ENCODE results near the gene GRK5.
"Not testable (repeated sequence)": the region's sequence is repeated elsewhere in the genome, so short reads cannot be mapped to it uniquely, and the experiment has no call there.

Gene GRK5

DNA sequence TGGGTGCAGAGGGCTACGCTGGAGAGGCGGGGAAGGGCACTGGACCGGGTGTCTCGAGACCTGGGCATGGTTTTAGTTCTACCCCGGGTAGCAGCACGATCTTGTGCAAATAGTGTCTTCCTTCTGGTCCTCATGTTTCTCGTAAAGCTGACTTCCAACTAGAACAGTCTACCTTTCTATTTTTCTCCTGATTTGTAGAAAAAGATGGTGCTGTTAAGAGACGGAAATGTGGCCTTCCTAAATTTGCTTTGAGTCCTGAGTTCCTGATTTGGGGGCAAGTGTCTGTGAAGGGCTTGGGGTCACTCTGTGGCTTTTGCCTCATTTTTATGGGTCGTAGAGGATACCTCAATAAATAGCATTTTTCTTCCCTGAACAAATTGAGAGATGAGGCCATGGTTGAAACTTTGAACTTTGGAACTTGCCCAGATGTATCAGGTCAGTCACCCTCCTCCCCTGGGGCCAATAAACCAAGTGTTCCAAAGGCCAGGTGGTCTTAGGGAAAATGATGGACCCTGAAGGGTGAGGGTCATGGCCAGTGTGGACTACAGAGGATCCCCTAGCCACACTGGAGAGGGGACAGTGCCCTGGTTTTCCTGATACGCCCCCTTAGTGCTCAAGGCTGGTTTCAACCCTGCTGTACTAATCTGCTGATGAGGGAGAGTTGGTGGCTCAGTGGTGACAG lies 45.2 kb downstream of the GRK5 start:
- no peak for DNase-seq

DNA sequence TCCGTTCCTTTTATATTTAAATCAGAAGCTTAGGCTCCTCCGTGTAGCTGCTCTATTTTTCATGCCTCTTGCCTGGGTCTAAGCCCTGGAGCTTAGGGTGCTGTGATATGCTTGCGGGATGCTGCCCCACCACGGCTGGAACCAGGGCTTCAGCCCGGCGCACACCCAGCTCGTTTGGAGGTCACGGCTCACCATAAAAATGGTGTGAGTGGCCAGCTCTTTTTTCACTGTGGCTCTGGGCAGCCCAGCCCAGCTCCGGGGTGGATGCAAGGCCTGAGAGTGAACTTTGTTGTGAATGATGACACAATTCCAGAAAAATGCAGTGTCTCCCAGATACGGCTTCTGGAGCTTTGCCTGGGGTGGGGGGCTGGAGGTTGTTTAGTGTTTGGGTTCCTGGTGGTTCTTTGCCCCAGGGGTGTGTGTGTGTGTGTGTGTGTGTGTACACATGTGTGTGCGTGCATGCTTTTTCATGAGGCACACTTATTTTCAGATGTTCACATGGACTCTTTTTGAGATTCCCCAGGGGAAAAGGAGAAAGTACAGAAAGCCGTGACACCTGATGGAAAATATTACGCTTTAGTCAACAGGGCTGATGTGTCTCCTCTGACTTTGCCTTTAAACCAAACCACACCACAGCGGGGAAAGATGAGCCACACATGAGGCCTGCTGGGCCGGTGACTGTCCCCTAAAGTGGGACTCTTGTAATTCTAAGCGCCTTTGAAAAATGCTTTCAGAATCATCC lies 46.2 kb downstream of the GRK5 start:
- peak; percentile 77 for DNase-seq

DNA sequence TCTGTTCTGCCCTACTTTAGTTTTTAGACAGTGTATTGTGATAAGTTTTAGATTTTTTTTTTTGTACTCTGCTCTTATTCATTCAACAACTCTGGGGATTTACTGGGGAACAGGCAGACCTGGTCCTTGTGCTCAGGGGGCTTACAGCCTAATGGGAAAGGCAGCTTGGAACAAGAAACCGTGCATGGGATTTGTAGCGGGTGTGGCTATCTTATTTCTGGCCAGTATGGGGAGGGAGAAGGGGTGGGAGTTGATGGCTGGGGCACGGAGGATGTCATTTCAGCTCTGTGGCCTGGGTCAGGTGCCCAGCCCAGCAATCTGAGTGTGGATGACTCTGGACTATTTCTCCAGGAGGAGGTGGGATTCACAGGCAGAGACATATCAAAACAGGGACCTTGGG lies 47.0 kb downstream of the GRK5 start:
- DNase-seq, result no peak

DNA sequence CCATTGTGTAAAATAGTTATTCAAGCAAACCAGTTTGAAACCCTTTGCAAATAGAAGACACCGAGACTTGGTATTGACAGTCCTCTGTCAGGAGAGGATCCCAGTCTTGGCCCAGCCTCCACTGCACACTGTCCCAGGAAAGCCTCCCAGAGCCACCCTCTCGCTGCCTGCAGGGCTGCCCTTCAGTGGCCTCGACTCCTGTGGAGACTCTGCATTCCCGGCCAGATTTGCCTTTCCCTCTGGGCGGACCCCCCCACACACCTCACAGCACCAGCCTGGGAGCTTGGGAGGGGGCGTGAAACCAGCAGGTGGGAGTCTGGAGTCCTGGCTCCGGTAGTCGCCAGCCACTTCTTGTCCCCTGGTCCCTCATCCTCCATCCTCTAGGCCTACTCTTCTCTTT lies 48.7 kb downstream of the GRK5 start:
- DNase-seq, result no peak

DNA sequence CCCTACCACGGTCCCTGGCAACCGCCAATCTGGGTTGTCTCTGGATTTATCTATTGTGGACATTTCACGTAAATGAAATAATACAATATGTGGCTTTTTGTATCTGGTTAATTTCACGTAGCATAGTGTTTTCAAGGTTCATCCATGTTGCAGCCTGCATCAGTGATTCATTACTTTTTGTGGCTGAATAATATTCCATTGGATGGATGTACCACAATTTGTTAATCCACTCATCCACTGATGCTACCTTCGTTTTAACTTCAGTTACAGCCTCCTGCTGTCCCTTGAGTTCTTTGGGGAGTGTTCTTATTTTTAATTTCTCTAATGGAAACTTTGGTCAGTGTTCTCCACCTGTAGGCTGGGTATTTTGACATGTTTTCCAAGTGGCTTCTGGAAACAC lies 49.5 kb downstream of the GRK5 start:
- DNase-seq, result no peak

DNA sequence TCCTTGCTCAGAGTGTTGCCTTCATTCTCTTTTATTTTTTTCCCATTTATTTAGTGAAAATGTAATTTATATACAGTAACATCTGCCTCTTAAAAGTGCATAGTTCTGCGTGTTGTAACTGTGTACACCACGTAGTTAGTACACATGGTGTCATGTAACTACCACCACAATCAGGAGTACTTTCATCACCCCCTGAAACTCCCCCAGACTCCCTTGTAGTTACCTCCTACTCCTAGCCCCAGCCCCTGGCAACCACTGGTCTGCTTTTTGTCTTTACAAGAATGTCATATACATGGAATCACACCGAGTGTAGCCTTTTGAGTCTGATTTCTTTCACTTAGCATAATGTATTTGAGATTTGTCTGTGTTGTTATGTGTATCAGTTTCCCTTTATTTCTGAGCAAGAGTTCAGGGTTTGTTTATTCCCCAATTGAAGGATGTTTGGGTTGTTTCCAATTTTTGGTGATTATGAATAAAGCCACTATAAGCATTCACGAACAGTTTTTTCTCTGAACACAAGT lies 50.6 kb downstream of the GRK5 start:
- DNase-seq, result no peak

DNA sequence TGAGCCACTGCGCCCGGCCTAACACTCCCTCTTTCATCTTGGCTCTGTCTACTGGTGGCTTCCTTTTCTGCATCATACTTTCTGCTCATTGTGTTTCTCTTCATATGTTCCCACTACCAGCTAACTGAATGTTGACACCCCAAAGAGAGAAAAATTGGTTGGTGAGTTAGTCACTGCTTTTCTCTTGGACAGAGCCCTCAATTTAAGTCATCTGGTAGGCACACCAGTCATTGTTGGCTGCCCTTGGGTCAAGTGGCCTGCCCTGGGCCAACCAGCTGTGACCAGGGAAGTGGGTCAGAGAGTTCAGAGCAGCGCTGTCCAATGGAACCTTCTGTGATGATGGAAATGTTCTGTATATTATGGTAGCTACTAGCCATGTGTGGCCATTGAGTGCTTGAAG lies 52.0 kb downstream of the GRK5 start:
- DNase-seq, result no peak

DNA sequence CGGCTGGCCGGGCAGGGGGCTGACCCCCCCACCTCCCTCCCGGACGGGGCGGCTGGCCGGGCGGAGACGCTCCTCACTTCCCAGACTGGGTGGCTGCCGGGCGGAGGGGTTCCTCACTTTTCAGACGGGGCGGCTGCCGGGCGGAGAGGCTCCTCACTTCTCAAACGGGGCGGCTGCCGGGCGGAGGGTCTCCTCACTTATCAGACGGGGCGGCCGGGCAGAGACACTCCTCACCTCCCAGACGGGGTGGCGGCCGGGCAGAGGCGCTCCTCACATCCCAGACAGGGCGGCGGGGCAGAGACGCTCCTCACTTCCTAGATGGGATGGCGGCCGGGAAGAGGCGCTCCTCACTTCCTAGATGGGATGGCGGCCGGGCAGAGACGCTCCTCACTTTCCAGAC lies 53.6 kb downstream of the GRK5 start:
- DNase-seq, result not testable (repeated sequence)

DNA sequence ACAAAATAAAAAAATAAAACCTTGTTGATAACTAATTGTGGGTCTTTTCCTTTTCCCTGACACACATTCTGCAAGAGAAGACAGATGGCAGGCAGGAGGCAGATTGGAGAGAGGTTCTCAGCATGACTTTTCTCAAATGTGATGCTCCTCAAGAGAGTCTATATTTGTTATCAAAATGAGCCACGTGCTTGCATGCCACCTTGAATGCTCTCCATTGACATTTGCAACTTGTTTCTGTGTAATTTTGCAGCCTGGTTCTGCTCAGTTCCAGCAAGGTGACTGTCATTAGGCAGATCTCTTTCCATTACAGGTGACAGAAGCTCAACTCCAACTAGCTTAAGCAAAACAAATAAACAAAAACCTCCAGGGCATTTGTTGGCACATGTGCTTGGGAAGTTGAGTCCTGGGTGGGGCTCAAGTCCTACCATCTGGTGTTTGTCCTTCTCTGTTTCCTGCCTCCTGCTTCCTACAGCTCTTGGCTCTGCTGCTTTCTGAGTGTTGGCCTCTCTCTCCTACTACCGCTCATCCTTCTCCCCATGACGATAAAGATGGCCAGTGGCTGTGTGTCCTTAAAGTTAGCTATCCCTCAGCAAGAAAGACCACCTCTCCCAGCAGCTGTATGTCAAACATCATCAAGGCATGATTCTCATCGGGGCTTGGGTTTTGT lies 56.7 kb downstream of the GRK5 start:
- no peak for DNase-seq

DNA sequence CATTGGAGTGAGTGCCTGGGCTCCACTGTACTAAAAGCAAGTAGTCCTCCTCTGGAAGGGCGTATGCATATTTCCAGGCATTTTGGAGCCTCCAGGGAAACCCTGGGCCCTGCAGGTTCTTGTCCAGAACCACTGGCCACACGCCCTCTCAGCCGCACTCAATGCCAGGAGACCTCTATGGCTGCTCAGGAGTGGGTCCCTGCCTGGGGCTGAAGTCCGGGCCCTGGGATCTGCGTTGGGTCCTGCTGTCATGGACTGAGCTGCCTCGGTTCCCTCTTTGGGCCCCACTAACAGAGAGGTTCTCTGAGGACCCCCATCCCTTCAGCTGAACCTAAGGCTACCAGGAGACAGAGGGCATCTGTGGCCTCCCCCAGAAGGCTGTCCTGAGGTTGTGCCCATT lies 58.3 kb downstream of the GRK5 start:
- DNase-seq, result no peak

DNA sequence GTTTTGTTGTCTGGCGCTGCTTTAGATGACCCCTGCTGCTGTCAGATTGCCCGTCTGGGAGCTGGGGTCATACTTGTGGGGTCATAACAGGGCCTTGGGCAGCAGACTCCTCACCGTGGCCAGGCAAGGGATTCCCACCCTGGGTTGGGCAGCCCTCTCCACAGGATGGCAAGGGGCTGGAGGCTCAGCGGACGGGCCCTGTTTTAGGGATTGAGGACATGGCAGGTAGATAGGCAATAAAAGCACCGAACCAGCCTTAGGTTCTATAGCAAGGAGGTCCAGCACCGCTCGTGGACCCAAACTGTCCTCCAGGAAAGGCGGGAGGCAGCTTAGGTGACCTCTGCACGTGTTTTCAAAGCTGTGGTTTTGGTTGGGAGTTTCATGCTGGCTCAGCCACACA lies 60.0 kb downstream of the GRK5 start:
- DNase-seq, result no peak

DNA sequence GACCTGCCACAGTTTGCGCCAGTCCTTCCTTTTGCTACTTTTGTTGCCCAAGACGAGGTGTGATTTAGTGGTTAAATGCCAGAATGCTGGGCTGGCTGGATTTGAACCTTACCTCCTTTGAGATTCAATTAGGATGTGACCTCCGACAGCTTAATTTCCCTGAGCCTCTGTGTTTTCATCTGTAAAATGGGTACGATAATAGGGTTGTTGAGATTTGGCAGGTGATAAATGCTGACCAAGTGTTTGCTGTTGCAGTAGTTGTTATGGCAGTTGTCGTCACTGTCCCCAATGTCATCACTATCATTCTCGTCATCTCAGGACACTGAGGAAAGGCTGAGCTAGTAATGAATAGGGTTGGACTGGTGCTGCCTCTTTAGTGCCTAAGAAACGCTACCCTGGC lies 61.1 kb downstream of the GRK5 start:
- DNase-seq, result no peak

DNA sequence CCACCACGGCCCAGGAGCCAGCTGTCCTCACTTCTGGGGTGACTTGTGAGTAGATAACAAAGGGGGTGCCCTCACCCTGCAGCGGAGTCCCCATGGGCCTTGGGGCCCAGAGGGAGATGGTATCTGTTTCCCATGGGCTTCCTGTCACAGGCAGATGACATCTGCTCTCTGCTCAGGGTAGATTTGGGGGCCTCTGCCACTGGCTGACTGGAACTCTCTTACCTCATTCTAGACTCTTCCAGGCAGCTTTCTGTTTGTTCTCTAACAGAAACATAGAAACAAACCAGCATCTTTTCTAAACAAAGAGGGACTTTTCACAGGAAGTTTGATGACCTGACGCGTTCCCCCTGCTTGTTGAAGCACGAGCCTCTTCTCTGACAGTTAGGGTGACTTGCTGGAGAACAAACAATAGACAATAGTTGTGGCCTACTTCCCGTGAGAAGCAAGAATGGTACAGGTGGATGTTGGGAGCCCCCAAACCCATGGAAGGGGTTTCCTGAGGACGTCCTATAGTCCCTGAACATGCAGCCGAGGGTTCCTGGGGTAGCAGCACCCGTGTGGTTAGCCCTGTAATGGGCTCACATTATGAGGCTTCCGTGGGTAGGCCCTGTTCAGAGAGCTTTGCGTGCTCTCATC lies 61.6 kb downstream of the GRK5 start:
- DNase-seq, result peak; percentile 70

DNA sequence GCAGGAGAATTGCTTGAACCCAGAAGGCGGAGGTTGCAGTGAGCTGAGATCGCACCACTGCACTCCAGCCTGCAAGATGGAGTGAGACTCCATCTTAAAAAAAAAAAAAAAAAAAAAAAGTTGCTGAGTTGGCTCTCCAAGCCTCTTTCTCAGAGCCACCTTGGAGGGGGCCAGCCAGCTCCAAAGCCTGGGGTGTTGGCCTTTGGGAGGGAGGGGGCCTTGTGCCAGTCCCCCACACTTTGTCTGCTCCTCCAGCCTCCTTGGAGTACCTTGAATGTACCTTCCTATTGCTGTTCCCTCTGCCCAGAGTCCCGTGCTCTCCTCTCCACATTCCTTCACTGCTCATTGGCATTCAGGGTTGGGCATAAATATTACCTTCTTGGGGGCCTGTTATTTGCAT lies 62.4 kb downstream of the GRK5 start:
- no peak for DNase-seq

DNA sequence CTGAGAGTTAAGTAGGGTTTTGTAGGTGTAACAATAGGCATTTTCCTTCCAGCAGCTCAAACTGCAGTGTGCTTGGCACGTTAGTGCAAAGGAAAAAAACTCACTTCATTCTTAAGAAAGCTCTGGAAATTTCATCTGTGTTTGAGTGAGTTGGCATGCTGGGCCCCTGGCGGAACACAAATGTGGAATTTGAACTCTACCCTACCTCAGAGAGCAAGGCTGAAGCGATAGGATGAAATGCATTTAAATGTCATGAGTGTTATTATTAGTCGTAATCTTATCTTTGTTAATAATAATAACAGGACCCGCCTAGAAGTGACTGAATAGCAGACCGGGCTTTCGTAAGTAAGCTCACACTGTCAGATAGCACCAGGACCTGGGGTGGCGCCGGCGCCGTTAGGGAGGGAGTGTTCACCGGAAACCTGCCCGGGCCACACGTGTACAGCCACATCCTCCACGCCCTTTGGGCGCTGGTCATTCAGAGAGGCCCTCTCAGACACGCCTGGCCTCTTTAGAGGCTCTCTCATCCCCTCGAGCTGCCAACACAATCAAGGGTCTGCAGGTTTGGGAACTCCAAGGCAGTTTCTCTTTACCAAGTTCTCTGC lies 63.5 kb downstream of the GRK5 start:
- peak; percentile 69 for DNase-seq

DNA sequence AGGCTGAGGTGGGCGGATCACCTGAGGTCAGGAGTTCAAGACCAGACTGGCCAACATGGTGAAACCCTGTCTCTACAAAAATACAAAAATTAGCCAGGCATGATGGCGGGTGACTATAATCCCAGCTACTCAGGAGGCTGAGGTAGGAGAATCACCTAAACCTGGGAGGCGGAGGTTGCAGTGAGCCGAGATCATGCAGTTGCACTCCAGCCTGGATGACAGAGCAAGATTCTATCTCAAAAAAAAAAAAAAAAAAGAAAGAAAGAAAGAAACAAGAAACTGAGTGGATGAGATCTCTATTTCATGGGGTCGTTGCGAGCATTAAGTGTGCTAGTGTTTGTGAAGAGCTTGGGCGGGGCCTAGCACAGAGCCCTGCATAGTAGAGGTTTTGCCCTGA lies 65.0 kb downstream of the GRK5 start:
- DNase-seq, result not testable (repeated sequence)

DNA sequence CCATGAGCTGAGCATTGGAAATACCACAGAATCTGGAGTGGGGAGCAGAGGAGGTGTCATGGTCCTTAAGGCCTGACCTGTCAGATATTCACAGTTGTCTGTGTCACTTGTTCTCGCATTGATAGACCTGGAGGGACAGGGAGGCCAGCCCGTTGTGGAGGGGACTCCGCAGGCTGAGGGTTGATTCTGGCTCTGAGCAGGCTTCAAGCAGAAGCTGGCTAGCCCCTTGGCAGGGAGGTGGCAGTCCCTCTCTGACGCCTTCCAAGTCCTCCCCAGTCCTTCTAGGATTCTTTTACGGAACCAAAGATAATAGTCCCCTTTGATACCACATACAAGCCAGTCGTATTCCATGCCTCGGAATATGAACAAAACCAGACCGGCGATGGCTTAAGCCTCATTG lies 65.4 kb downstream of the GRK5 start:
- DNase-seq, result no peak

DNA sequence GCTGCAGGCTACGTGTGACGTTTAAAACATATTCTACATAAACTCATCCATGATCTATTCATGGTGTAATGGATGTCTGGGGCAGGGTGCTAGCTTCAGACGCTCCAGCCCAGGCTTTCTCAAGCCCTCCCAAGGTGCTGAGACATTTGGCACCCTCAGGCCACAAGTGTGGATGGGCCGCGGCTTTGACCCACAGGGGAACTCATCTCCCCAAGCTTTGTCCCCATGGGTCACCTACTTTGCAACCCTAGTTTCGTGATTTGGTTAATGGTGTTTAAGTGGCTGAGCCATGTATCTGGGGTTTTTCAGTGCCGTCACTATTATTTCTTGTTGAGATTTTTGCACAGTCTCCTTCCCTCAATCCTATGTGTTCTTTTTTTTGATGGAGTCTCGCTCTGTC lies 66.0 kb downstream of the GRK5 start:
- DNase-seq, result no peak

DNA sequence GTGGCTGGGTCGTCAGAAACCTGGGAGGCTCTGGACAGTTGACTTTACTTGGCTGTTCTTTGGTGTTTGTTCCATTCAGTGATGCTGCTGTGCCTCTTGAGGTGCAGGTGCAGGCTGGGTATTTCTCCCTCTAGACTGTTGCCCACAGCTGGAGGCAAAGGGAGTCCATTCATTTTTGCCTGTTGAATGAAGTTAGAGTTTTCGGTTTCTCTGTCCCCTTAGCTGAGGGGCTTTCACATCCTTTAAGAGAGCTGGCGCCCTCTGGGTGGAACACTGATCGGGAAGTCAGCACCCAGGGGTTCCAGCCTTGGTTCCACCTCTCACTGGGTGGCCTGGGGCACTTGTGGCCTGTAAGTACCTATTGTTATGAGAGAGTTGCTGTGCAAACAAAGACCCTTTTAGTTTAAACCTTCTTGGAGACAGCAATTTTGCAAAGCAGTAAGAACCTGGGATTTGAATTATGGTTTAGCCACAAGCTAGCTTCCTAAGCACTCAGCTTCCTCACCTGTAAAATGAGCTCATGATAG lies 67.2 kb downstream of the GRK5 start:
- DNase-seq, result no peak

DNA sequence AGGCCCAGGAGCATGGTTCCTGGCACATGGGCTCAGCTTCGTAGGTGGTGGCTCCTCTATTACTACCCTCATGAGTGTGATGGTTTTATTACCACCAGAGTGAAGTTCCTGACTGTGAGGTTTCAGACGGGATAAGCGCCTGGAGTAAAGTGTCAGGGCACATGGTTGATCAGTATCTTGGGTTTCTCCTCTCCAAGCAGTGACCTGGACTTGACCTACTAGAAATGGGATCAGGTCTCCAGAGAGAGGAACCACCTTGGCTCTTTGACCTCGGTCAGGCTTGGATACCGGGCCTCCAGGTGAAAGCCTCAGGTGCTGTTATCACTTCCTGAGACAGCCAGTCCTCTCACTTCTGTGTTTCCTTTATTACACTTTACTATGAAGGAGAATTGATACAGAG lies 67.7 kb downstream of the GRK5 start:
- no peak for DNase-seq

DNA sequence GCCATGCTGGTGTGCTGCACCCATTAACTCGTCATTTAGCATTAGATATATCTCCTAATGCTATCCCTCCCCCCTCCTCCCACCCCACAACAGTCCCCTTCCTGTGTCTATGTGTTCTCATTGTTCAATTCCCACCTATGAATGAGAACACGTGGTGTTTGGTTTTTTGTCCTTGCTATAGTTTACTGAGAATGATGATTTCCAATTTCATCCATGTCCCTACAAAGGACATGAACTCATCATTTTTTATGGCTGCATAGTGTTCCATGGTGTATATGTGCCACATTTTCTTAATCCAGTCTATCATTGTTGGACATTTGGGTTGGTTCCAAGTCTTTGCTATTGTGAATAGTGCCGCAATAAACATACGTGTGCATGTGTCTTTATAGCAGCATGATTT lies 68.8 kb downstream of the GRK5 start:
- DNase-seq, result not testable (repeated sequence)

DNA sequence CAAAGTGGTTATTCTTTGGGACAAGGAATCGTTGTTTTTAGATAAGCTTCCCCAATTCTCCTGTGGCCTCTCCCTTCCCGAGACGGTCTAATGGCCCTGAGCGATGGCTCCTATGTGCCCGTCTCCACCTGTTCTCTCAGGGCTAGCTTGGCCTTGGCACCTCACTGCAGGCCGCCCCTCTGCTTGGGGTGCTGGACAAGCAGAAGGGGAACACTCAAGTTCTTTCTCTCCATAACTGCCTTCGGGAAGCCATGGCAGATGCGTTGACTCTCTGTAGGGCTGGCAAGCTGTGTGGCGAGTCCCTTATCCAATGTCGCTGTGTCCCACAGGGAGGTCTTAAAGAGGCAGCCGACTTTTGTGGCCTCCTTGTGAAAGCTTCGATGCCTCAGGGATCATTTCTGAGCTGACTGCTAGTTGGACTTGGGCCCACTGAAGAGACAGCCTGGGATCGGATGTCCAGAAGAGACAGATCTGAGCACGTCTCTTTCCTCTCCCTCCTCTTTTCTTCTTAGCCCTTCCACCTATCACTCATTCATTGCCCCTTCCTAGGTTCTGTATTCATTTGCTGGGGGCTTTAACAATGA lies 70.8 kb downstream of the GRK5 start:
- no peak for DNase-seq

DNA sequence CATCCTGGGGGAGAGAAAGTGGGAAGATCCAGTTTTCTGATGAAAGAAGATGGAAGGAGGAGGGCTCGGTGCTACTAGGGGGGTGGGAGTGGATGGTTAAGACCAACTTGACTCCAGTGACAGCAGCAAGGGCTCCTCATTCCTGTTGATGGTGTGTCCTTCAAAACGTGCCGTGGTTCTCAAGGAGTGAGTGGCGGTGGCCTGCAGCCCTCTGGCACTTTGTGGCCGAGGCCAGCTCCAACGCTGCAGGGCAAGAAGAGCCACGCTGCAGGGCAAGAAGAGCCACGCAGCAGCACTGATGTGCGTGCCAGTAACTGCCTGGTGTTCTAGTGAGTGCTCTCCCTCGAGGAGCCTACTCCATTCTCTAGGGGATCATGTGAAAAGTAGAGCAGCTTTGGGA lies 72.1 kb downstream of the GRK5 start:
- no peak for DNase-seq
